Measurements from ENCODE around the gene INPP5A. TPM values are rescaled to one million over a fixed set of nuclear protein-coding genes. Genes with fewer than 3 reads are reported as not detected.

INPP5A gene
- total RNA-seq, 4 donors from 2014 or later, result 16.9 to 58.2 (median 29.5) TPM

DNA sequence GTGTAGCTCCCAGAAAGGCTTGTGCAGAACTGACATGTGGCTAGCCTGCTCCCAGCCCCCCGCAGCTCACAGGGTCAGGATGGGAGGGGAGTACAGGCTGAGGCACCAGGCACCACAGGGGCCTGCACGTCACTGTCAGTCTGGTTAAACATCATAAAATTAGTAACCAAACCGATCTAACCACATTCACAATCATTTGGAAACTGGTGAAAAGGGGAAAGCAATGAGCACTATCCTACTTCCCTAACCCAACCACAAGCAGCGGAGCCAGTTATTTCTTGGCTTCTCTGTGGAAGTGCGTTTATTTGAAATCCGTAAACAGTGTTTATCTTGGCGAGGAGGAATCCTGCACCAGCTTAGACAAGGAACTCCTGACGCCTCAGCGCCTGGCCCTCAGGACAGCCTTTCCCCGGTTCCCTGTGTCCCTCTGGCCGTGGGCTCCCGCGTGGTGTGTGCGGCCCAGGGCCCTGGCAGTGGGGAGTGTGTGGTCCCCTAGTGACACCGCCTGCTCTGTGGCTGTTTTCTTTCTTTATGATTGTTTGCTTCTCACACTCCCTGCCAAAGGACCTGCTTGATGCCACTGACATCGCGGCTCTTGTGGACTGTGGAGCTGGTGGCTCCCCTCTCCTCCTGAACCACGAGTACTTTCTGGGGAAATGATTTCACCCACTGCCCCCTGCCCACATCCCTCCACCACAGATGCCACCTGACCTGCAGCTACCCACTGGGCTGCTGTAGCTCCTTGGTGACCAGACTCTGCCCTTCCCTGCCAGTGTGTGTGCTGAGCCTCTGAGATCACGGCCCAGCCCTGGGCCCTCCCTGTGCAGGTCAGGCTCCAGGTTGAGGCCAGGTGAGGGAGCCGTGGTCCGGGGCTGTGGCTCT lies 38.0 kb downstream of the INPP5A start:
- 16 to 20% methylated on average over 12 to 18 of the region's 21 CpGs for WGBS, 2 donors
- DNase-seq, result no peak
- TF ChIP-seq, protein P1, sequence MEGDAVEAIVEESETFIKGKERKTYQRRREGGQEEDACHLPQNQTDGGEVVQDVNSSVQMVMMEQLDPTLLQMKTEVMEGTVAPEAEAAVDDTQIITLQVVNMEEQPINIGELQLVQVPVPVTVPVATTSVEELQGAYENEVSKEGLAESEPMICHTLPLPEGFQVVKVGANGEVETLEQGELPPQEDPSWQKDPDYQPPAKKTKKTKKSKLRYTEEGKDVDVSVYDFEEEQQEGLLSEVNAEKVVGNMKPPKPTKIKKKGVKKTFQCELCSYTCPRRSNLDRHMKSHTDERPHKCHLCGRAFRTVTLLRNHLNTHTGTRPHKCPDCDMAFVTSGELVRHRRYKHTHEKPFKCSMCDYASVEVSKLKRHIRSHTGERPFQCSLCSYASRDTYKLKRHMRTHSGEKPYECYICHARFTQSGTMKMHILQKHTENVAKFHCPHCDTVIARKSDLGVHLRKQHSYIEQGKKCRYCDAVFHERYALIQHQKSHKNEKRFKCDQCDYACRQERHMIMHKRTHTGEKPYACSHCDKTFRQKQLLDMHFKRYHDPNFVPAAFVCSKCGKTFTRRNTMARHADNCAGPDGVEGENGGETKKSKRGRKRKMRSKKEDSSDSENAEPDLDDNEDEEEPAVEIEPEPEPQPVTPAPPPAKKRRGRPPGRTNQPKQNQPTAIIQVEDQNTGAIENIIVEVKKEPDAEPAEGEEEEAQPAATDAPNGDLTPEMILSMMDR (IDR thresholded peaks at IDR 0.05), result no peak
- no peak for TF ChIP-seq POLR2A (IDR thresholded peaks at IDR 0.05)
- intact Hi-C loops (cut with DNase I), result no loop called here
- no peaks in the 10 kb centered on the region for H3K27me3 ChIP-seq
- peaks cover 36 to 73% (median 38%) of the 10 kb centered on the region in 3 donors for H3K4me1 ChIP-seq
- H3K4me3 ChIP-seq, result no peak overlapping the region
- no peaks in the 10 kb centered on the region for H3K9me3 ChIP-seq
- H3K36me3 ChIP-seq, result peaks cover 0 to 4% (median 0%) of the 10 kb centered on the region in 3 donors
- peak overlapping the region; percentile 9 to 53 (median 24) for H3K27ac ChIP-seq

DNA sequence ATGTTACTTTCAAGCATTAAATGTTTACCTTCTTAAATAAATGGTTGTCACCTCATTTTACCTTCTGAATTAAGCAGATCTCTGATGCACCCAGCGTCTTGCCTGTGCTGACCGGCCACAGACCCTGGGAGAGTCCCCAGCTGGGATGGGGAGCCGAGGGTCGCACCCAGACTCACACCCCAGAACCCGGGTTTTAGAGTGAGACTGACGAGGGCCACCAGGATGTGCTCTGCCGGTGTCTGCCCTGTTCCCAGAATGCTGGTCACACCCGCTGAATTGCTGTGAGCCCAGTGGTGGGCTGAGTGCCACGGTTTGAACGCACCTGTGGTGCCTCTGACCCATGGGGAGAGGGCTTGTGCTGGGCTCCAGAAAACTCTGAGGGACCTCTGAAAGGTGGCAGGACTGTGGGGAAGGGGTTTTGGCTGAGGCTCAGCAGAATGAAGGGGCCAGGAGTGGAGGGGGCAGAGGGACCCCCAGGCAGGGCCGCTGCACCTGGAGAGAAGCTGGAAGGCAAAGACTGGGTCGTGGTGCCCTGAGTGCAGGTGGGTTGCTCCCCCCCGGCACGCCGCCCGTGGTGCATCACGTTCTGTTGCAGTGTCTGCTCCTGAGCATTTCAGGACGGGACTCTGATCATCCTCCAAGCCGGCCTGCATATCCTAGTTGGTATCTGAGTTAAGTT lies 39.2 kb downstream of the INPP5A start:
- DNase-seq, result no peak
- intact Hi-C loops (cut with DNase I), result no loop called here

DNA sequence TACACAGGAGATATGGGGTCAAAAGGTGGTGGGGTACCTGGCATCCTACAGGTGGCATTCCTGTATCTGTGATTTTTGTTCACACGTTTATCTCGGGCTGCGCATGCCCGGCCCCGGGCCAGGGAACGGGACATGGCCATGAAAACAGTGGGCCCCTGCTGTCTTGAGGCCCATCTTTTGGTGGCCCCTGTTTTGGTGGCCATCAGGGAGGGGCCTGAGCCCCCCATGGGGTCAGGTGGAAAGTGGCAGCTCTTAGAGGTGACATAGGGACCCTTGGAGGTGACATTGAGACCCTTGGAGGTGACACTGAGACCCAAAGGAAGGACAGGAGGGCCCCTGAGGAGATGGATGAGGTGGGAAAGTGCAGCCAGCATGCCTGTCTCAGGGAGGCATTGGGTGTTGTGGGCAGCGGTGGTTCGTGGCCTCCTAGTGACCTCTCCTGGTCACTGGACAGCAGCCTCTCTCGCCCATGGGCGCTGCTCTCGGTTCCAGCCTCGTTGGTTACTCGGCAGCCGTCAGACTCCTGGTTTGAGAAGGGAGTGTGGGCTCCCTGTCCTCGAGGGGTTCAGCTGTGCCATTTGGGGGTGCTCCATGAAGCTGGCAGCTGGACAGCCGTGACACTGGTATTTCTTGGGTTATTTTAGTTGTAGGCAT lies 39.9 kb downstream of the INPP5A start:
- intact Hi-C loops (cut with DNase I), result no loop called here
- no peak for DNase-seq
- WGBS, 2 donors, result 73 to 83% methylated on average over 2 to 10 of the region's 16 CpGs
- no peak for TF ChIP-seq POLR2A (IDR thresholded peaks at IDR 0.05)
- TF ChIP-seq, protein P1 (IDR thresholded peaks at IDR 0.05), result no peak
- Histone ChIP-seq H3K27ac (no peak overlapping the region), H3K4me1 (peaks cover 18 to 54% (median 19%) of the 10 kb centered on the region in 3 donors), H3K27me3 (no peaks in the 10 kb centered on the region), H3K36me3 (peaks cover 0 to 4% (median 0%) of the 10 kb centered on the region in 3 donors), H3K4me3 (no peak overlapping the region), H3K9me3 (no peaks in the 10 kb centered on the region)

More for the DNA sequence above, 39.2 kb downstream of the INPP5A start:
- H3K36me3 ChIP-seq, result peaks cover 0 to 4% (median 0%) of the 10 kb centered on the region in 3 donors
- no peak overlapping the region for H3K4me3 ChIP-seq
- H3K27me3 ChIP-seq, result no peaks in the 10 kb centered on the region
- WGBS, 2 donors, result 82 to 84% methylated on average over 7 to 16 of the region's 19 CpGs
- TF ChIP-seq POLR2A (IDR thresholded peaks at IDR 0.05), result no peak
- TF ChIP-seq, protein P1 (IDR thresholded peaks at IDR 0.05), result no peak
- no peak overlapping the region for H3K27ac ChIP-seq
- no peaks in the 10 kb centered on the region for H3K9me3 ChIP-seq
- H3K4me1 ChIP-seq, result peaks cover 25 to 61% (median 25%) of the 10 kb centered on the region in 3 donors

DNA sequence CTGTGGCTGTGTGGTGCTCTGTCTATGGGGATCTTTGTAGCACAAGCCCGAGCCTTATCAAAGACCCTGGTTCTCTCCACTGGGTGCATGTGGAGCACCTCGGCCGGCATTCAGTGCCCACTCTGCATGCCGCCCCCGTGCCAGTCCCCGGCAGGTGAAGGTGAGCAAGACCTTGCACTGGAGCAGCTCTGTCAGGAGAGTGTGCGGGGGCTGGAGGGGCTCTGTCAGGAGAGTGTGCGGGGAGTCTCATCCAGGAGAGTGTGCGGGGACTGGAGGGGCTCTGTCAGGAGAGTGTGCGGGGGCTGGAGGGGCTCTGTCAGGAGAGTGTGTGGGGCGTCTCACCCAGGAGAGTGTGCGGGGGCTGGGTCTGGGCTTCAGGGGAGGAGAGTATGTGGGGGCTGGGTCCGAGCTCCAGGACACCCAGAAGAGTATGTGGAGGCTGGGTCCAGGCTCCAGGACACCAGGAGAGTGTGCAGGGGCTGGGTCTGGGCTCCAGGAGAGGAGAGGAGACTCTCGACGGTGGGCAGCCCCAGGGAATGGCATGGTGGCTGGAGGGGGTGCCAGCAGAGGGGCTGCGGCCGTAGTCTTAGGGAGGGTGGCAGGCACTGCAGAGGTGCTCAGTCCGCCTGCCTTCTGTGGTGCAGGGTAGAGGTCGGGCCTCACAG lies 40.8 kb downstream of the INPP5A start:
- DNase-seq, result no peak
- Histone ChIP-seq H3K4me3 (no peak overlapping the region), H3K27me3 (no peaks in the 10 kb centered on the region), H3K4me1 (peaks cover 15 to 54% (median 17%) of the 10 kb centered on the region in 3 donors), H3K9me3 (no peaks in the 10 kb centered on the region), H3K27ac (no peak overlapping the region), H3K36me3 (peaks cover 0 to 4% (median 0%) of the 10 kb centered on the region in 3 donors)
- intact Hi-C loops (cut with DNase I), result no loop called here
- 80 to 81% methylated on average over 8 to 11 of the region's 19 CpGs for WGBS, 2 donors
- TF ChIP-seq POLR2A (IDR thresholded peaks at IDR 0.05), result no peak
- TF ChIP-seq, protein P1 (IDR thresholded peaks at IDR 0.05), result no peak
